Omental fat pad (tissue), 4 donors: ENCODE data around the gene F3. TPM values are rescaled to one million over a fixed set of nuclear protein-coding genes. Genes with fewer than 3 reads are reported as not detected.

Source experiments
- ATAC-seq: fragments of 150-250 bp; one replicate; pipeline ENCODE4 v1.9.1; 2016; ENCODE audit warnings: mild to moderate bottlenecking, moderate library complexity; ENCODE audit not compliant: low FRiP score
- DNase-seq: peaks from one replicate; pipeline ENCODE4 v3.0.0-alpha.2; 2019; ENCODE audit warnings: low spot score
- total RNA-seq, 4 donors: library from RNA; depleted of rRNA; stranded (reverse); fragments of >200 nt; gene quantifications; one replicate each; pipeline ENCODE4 v1.1.0, GENCODE V29; 2016
- TF ChIP-seq, protein P1 (sequence below), 3 donors: fragments of 450-650 bp; IDR thresholded peaks; one replicate each; pipeline ENCODE4 v1.5.1; 2016 to 2017; ENCODE audit warnings: antibody characterized with exemption in 3 of 3, mild to moderate bottlenecking in 3 of 3, moderate library complexity in 2 of 3

The F3 gene
- total RNA-seq, 4 donors from 2014 or later, result 91.0 to 244 (median 186) TPM

- DNase-seq (no peak), ATAC-seq (no peak)
- TF ChIP-seq, protein P1, sequence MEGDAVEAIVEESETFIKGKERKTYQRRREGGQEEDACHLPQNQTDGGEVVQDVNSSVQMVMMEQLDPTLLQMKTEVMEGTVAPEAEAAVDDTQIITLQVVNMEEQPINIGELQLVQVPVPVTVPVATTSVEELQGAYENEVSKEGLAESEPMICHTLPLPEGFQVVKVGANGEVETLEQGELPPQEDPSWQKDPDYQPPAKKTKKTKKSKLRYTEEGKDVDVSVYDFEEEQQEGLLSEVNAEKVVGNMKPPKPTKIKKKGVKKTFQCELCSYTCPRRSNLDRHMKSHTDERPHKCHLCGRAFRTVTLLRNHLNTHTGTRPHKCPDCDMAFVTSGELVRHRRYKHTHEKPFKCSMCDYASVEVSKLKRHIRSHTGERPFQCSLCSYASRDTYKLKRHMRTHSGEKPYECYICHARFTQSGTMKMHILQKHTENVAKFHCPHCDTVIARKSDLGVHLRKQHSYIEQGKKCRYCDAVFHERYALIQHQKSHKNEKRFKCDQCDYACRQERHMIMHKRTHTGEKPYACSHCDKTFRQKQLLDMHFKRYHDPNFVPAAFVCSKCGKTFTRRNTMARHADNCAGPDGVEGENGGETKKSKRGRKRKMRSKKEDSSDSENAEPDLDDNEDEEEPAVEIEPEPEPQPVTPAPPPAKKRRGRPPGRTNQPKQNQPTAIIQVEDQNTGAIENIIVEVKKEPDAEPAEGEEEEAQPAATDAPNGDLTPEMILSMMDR (IDR thresholded peaks at IDR 0.05), result no peak
Measured at GRCh38 chr1:94550800-94551241, 9.3 kb upstream of the F3 start.

DNA sequence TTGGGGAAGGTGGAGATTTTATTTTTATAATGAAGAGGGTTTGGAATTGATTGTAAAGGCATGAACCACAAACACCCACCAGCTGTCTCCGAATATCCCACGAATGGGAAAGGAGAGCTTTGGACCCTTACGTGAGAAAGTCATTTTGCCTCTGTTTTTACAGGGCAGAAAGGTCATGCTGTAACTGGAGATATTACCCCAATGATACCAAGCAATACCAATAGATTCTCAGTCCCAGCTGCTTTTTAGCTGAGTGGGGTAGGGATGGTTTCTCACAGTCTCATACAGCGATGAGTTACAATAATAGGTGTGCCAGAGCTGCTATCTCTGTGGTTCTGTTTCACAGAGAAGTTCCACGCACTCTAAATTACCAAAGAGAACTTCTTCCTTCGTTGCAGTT is 8.8 kb upstream of the F3 start:
- DNase-seq, result no peak
- TF ChIP-seq, protein P1 (IDR thresholded peaks at IDR 0.05), result no peak
- no peak for ATAC-seq

DNA sequence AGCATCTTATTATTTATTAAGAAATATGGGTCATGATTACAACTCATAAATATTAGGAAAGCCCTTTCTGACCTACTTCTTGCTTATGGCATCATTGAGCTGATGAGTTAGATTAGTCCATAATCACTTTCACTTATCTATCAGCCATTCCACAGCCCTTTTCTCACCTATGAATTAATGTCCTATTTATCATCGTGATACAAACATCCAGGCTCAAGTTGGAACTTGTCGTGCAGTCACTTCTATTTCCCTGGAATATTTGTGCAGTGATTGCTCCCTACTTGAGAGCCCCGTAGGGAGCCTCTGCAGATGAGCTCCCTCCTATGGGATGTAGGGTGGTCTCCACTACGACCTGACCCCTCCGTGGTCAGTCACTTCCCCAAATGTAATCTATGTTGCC is 8.1 kb upstream of the F3 start:
- ATAC-seq (no peak), DNase-seq (no peak)
- TF ChIP-seq, protein P1 (IDR thresholded peaks at IDR 0.05), result no peak

- DNase-seq (no peak), ATAC-seq (peak; percentile 21)
- TF ChIP-seq, protein P1 (IDR thresholded peaks at IDR 0.05), result no peak
Measured at GRCh38 chr1:94544706-94545490, 3.3 kb upstream of the F3 start.

GRCh38 chr1:94543893-94544635 is 2.5 kb upstream of the F3 start:
- no peak for DNase-seq
- no peak for ATAC-seq
- TF ChIP-seq, protein P1 (IDR thresholded peaks at IDR 0.05), result no peak

GRCh38 chr1:94543001-94543400 is 1.4 kb upstream of the F3 start:
- TF ChIP-seq, protein P1 (IDR thresholded peaks at IDR 0.05), result no peak
- no peak for DNase-seq
- no peak for ATAC-seq
